Posterior vena cava (tissue), 2 donors: ENCODE results near the gene LANCL2. TPM values are rescaled to one million over a fixed set of nuclear protein-coding genes. Genes with fewer than 3 reads are reported as not detected.

ENCODE experiments used
- DNase-seq: peaks from one replicate; pipeline ENCODE4 v3.0.0-alpha.2; 2020; ENCODE audit warnings: low spot score
- intact Hi-C, 2 donors: fragments of 100-400 bp; cut with DNase I; formaldehyde crosslinking; loops; one replicate each; pipeline versions ENCODE4 v1.14.1 to v1.14.2; 2022 to 2023
- long read RNA-seq, 2 donors: library from polyadenylated mRNA; unstranded; transcript quantifications; one replicate each; pipeline ENCODE4 v2.0.0, GENCODE V29; 2020 to 2021
- total RNA-seq, 2 donors: library from RNA; stranded (reverse); fragmentation: NEBNext Ultra II Directional; extraction: Animal tissue kit (Norgen Biotek cat#: 25700); gene quantifications; one replicate each; pipeline ENCODE4 v1.2.1, GENCODE V29; 2021
- donor health status: DM: yes; HTN: yes; CAD: no.
- donor health status: DM: yes; HTN: yes; CAD: no.

LANCL2 gene, protein sequence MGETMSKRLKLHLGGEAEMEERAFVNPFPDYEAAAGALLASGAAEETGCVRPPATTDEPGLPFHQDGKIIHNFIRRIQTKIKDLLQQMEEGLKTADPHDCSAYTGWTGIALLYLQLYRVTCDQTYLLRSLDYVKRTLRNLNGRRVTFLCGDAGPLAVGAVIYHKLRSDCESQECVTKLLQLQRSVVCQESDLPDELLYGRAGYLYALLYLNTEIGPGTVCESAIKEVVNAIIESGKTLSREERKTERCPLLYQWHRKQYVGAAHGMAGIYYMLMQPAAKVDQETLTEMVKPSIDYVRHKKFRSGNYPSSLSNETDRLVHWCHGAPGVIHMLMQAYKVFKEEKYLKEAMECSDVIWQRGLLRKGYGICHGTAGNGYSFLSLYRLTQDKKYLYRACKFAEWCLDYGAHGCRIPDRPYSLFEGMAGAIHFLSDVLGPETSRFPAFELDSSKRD
- 1 to 10 TPM; 6.5 to 9.8 TPM for total RNA-seq
- long read RNA-seq, donor 1, full-length matches to known transcripts: 2 of 3 reads
- long read RNA-seq, donor 1, partial matches to known transcripts: 0 of 3 reads
- long read RNA-seq, donor 1, other reads (novel, unspliced or antisense): 1 of 3 reads
- long read RNA-seq, donor 2, full-length matches to known transcripts: 10 of 12 reads
- long read RNA-seq, donor 2, partial matches to known transcripts: 1 of 12 reads
- long read RNA-seq, donor 2, other reads (novel, unspliced or antisense): 1 of 12 reads

- DNase-seq: peak; percentile 85
- intact Hi-C loops: no loop called here
These were observed at the start of gene LANCL2 for GRCh38 chr7:55365205-55365674. Gene LANCL2 (plus strand): TSS chr7:55365337. CDS start chr7:55366026, 689 bp downstream.

- DNase-seq: no peak
- intact Hi-C loops: no loop called here
These were observed 39.8 kb upstream of the LANCL2 start for GRCh38 chr7:55325371-55325792.

GRCh38 chr7:55326081-55326835 lies 38.9 kb upstream of the LANCL2 start:
- intact Hi-C loops: no loop called here
- DNase-seq: no peak

DNA sequence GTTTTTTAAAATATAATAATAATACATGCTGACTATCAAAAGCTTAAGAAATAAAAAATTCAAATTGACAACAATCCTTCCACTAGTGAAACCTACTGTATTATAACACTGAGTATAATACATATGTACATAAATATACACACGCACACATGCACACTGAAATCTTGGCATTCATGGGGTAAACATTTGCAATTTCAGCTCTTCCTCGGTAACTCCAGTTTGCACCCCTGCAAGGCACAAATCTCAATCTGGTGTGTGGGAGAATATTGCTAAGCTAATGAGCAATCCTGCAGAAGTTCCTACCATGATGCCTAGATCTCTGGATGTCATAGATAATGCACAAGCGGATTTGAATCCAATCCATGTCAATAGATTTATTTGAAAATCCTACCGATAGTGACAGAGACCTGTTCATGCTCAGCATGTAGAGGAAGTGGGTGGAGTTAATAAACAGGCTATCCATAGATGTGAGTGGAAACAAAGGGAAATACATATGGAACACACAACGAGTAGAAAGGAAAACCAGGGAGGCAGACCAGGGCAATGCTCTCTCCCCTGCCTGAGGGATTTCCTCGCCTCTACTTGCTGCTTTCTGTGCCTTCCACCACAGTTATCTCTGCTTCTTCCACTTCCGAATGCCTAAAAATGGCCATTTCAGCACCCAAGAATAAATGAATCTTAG lies 38.1 kb upstream of the LANCL2 start:
- DNase-seq: no peak
- intact Hi-C loops: no loop called here

GRCh38 chr7:55335151-55335550 lies 30.0 kb upstream of the LANCL2 start:
- intact Hi-C loops: no loop called here
- no peak for DNase-seq

DNA sequence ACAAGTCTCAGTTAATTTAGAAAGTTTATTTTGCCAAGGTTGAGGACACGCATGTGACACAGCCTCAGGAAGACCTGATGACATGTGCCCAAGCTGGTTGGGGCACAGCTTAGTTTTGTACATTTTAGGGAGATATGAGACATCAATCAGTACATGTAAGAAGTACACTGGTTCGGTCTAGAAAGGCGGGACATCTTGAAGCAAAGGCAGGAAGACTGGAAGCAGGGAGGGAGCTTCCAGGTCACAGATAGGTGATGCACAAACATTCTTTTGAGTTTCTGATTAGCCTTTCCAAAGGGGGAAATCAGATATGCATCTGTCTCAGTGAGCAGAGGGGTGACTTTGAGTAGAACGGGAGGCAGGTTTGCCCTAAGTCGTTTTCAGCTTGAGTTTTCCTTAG lies 29.4 kb upstream of the LANCL2 start:
- DNase-seq: no peak
- intact Hi-C loops: no loop called here

DNA sequence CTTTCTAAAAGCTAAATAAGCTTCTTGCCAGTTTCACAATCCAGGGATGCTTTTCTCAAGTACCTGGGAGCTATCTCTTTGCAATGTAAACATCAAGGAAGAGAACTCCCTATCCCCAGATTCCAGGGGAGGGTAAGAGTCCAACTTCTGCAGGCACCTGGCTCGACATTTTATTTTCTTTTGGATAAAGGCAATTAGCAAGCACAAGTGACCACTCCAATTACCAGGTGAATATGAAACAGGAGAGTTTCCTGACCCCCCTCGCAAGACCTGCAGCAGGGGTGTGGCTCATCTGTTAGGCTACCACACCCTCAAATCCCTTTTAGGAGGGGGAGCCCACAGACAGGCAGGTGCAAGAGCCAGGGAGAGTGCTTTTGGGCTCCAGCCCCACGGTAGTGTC lies 28.6 kb upstream of the LANCL2 start:
- DNase-seq: no peak
- intact Hi-C loops: no loop called here

- intact Hi-C loops: no loop called here
- no peak for DNase-seq
These were observed 25.8 kb upstream of the LANCL2 start for GRCh38 chr7:55339033-55340000.

GRCh38 chr7:55342216-55342871 lies 22.8 kb upstream of the LANCL2 start:
- DNase-seq: peak; percentile 80
- intact Hi-C loops: loop anchor here in 1 of 2 donors (5.0 kb wide), 1 partner anchor 1485 kb away; no protein-coding TSS in a partner anchor

DNA sequence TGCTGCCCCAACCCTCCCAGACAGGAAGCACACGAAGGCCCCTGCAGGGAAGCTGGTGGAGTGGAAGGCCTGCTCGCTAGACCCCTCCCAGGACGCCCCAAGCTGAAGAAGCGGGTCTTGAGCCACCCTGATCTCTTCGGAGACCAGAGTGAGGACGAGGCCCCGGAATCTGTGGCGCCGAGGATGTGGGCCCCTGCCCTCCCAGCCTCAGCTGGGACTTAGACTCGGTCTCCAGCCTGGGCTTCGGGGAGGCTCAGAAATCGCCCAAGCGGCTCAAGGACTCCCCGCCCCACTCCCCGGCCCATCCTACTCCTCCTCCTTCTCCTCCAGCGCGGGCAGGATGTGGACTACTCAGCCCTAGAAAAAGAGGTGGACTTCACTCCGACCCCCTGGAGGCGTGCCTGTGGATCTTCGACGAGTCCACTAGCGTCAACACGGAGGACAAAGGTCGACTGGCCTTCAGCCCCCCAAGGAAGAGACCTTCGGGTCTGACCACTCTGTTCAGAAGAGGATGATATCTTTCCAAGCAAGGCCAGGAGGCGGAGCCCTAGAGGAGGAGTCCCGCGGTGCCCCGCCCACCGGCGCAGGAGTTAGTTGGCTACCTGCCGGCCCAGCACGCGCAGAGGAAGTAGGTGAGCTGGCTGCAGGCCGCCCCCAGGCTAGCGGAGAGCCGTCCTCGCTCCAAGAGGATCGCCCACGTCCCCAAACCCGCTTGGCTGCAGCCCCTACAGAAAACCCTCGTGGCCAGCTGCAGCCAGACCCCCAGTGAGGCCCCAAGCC lies 21.9 kb upstream of the LANCL2 start:
- DNase-seq: no peak
- intact Hi-C loops: loop anchor here in 1 of 2 donors (5.0 kb wide), 1 partner anchor 1486 kb away; no protein-coding TSS in a partner anchor

GRCh38 chr7:55343860-55344606 lies 21.1 kb upstream of the LANCL2 start:
- intact Hi-C loops: loop anchor here in 1 of 2 donors (5.0 kb wide), 1 partner anchor 1487 kb away; no protein-coding TSS in a partner anchor
- no peak for DNase-seq

GRCh38 chr7:55344840-55345239 lies 20.3 kb upstream of the LANCL2 start:
- intact Hi-C loops: loop anchor here in 1 of 2 donors (5.0 kb wide), 1 partner anchor 1488 kb away; no protein-coding TSS in a partner anchor
- DNase-seq: peak; percentile 80

DNA sequence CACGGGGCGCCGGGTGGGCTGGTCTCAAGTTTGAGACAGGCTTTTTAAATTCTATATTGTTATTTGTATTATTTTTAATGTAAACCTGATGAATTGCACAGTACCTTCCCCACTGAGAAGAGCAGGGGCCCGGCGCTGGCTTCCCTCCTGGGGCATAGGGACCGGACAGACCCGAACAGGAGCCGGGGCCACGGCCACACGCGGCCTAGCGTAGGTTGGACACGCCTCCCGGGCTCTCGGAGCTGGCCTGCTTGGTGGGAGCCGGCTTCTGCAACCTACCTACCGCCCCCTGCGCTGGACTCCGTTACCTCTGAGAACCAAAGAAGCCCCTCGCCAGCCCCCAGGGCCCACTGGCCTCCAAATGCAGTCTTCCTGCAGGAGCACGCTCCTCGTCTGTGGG lies 19.8 kb upstream of the LANCL2 start:
- intact Hi-C loops: no loop called here
- DNase-seq: no peak

GRCh38 chr7:55348502-55348901 lies 16.6 kb upstream of the LANCL2 start:
- intact Hi-C loops: no loop called here
- DNase-seq: no peak

DNA sequence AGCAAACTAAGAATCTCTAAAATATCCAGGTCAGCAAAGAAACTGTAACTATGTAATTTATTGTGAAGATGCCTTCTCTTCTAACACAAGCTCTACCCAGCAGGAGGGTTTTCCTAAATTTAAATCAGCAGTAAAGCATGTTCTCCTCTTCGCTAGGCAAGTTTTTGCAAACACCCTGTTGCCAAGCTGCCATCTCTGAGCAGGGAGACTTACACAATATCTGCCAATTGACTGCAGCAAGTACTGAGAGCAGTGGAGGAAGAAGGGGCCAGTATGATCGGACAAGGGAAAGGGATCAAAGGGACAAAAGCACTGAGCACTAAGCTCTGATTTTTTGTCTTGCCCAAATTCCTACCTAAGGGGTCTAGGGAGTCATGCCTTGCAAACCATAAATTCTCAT lies 16.0 kb upstream of the LANCL2 start:
- intact Hi-C loops: no loop called here
- DNase-seq: no peak

DNA sequence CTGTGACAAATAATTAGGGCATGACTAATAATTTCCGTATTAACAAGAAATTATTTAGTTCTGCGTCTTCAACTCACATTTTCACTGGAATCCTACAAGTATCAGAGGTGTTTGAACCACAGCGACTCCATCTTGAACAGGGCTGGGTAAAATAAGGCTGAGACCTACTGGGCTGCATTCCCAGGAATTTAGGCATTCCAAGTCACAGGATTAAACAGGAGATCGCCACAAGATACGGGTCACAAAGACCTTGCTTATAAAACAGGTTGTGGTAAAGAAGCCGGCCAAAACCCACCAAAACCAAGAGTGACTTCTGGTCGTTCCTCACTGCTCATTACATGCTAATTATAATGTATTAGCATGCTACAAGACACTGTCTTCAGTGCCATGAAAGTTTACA lies 14.9 kb upstream of the LANCL2 start:
- no peak for DNase-seq
- intact Hi-C loops: no loop called here
